ENCODE data around the gene THBS3. TPM values are rescaled to one million over a fixed set of nuclear protein-coding genes. Genes with fewer than 3 reads are reported as not detected.
A peak's percentile ranks its signal among the peaks of the same experiment; 100 is the strongest.
"Not testable (repeated sequence)": the region's sequence is repeated elsewhere in the genome, so short reads cannot be mapped to it uniquely, and the experiment has no call there.

The THBS3 gene
- polyA plus RNA-seq, 1 donor, result 63.0 TPM

DNA sequence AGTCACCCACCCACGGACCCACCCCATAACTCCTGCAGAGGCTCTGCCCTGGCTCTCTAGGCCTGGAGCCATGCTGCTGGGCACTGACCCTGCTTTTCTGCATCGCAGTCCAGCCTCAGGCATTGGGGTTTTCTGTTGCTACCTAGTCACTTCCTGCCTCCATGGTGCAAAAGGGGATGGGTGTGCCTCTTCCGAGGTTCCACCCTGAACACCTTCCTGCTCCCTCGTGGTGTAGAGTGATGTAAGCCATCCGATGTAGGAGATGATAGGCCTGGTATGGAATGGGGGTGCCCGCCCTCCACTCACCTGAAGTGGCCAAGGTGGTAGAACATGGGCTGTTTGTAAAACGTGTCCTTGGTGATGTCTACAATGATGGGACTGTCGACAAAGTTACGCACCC lies 27.7 kb upstream of the THBS3 start:
- not testable (repeated sequence) for DNase-seq (ENCODE audit: low read depth)

DNA sequence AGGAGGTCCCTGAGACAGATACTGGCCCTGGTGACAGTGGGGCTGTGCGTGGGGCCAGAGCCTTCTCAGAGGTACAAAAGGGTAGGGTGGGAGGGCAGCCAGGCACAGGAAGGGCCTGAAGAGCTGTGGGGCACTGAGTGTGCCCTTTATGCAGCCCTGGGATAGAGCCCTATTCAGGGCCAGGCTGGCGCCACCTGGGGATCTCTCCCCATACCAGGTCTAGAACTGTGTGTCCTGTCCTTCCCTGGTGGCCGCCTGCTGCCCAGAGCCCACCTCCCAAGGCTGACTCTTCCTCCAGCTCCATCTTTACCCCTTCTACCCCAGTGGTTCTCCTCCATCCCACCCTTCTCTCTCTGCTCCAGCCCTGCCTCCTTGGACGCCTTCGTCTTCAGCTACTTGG lies 25.8 kb upstream of the THBS3 start:
- not testable (repeated sequence) for DNase-seq (ENCODE audit: low read depth)

DNA sequence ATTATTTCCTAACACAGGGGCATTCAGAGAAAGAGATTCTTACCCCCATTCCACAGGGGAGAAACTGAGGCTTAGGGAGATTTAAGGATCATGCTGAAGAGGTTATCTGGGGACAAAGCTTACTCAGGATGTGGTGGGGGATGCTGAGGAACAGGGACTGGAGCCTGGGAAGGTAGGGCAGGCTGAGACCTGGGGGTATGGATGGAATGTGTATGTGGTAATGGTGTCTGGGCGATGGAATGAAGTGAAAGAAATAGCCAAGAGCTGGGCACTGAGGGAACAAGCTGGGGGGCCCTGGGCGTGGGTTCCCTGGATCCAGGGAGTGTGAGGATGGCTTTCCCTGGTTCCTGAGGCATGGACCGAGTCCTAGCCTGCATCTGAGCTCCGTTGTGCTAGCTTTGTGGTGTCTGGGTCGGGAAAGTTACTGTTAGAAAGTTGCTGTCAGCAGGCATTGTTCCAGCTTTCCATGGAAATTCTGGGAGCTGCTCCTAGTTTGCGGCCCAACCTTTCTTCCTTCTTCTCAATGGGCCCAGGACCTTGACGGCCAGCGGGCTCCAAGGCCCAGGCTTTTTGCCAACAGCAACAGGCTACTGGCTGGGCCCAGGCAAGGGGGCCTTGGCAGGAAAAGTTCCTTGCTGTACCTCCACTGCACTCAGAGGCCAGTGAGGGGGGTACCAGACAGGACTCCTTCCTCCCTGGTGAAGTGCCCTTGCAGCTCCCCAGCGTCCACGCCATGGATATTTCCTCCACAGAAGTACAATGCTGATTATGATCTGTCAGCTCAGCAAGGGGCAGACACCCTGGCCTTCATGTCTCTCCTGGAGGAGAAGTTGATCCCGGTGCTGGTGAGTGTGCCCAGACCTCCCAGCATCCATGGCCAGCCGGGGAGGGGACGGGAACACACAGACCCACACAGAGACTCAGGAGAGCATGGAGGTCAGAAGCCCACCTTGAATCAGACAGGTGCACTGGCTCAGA lies 24.6 kb upstream of the THBS3 start:
- DNase-seq (ENCODE audit: low read depth), result peak; percentile 85

DNA sequence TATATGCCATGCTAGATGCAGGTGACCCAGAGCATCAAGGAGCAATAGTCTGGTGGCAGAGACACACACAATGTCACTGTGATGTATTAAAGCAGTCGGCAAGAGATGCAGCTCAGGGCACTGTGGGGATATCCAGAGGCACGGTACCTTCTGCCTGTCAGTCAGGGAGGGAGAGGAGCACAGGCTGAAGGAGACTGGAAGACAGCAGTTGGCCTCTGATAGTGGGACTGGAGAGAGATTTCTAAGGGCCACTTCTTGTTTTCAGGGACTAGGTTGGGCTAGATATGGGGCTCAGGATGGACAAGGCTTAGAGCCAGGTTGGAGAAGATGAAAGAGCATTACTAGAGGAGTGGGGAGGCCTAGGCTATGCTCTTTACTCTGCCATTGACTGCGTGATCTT lies 23.6 kb upstream of the THBS3 start:
- not testable (repeated sequence) for DNase-seq (ENCODE audit: low read depth)

DNA sequence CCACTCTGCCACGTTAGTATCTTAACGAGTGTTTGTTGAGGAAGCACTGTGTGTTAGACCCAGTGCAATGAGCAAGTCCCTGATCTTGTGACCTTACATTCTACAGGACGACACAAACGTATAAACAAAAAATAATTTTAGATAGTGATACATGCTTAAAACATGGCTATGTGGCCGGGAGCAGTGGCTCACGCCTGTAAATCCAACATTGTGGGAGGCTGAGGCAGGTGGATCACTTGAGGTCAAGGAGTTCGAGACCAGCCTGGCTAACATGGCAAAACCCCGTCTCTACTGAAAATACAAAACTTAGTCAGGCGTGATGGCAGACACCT lies 20.4 kb upstream of the THBS3 start:
- DNase-seq (ENCODE audit: low read depth), result no peak

DNA sequence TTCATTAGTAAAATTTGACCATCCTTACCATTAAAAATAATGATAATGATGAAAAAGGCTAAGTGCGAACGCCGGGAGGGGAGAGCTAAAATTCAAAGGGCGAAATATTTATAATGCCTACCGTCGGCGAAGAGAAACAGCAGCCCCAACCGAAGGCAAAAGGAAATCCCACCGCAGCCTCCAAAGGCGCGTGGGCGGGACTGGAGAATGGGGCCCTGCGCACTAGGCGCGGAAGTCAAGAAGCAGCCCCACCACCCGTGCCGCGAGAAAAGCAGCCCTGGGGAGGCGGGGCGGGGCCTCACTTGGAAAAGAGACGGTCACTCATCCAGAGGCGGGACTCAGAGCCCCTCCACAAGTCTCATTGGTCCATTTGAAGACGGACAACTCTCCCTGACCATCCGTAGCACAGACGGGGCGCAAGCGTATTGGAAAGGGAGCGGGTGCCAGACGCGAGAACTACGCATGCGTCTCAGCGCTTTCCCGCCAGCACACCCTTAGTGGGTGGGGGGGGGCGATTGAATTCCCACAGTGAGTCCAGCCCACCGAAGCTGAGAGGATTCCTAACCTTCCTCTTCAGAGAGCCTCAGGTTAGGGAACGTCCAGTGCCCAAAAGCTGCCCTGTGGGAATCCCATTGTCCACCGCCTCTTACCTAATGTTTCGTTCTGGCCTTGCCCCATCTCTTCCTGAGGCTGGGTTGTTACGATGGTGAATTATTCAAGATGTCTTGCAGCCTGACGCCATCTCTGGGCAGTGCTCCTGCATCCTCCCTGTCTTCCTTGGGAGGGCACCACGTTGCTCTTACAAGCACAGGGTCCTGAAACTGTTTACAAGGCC lies 19.8 kb upstream of the THBS3 start:
- DNase-seq (ENCODE audit: low read depth), result peak; percentile 98

DNA sequence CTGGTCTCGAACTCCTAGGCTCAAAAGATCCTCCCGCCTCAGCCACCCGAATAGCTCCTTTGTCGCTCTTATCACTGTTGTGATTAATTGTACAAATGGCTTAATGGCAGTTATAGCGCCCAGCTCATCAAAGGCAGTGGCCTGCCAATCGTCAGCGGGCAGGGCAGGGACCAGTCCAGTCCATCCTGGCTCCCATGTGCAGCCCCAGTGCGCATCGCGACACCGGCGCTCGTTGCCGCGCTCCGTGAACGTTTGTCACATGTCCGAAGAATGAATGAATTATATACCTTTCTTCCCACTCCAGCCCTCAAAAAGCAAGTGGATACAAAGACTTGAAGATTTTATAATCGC lies 19.2 kb upstream of the THBS3 start:
- no peak for DNase-seq (ENCODE audit: low read depth)

DNA sequence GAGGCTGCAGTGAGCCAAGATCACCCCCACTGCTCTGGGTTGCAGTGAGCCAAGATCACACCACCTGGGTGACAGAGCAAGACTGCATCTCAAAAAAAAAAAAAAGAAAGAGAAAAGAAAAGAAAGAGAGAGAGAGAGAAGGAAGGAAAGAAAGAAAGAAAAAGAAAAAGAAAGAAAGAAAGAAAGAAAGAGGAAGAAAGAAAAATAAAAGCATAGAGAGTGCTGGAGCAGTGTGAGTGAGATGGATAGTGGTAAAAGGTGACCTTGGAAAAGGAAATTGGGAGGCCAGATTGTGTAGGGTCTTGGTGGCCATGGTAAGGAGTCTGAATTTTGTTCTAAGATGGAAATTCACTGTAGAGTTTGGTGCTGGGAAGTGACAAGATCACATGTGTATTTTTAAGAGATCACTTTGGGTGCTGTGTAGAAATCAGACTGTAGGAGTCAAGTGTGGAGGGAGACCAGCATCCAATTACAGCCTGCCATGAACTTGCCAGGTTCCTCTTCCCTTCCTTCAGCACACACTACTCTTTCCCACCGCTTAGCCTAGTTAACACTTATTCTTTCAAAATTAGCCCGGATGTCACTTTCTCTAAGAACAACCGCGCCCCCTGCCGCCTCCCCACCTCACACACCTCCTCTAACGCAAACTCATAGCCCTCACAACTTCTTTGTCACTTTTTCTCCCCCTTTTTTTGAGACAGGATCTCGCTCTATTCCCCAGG lies 18.7 kb upstream of the THBS3 start:
- DNase-seq (ENCODE audit: low read depth), result no peak

DNA sequence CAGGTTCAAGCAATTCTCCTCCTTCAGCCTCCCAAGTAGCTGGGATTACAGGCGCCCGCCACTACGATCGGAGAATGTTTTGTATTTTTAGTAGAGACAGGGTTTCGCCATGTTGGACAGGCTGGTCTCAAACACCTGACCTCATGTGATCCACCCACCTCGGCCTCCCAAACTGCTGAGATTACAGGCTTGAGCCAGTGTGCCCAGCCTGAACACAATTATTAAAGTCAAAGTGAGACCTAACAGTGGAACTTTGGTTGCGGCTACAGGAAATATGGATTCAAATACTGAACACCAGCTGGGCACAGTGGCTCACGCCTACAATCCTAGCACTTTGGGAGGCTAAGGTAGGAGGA lies 17.7 kb upstream of the THBS3 start:
- DNase-seq (ENCODE audit: low read depth), result not testable (repeated sequence)

DNA sequence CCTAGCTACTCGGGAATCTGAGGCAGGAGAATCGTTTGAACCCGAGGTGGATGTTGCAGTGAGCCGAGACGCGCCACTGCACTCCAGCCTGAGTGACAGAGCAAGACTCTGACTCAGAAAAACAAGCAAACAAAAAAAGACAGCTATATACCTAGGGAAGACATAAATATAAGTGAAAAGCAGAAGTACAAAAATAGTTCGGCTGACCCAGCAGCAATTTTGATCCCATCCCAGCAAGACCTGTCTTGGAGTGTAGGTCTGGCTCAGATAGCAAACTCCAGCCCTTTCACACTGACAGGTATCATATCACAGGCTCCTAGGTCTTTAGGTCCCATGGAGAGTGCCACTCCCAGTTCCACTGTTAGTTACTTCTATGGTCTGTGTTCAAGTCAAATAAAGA lies 15.3 kb upstream of the THBS3 start:
- no peak for DNase-seq (ENCODE audit: low read depth)

DNA sequence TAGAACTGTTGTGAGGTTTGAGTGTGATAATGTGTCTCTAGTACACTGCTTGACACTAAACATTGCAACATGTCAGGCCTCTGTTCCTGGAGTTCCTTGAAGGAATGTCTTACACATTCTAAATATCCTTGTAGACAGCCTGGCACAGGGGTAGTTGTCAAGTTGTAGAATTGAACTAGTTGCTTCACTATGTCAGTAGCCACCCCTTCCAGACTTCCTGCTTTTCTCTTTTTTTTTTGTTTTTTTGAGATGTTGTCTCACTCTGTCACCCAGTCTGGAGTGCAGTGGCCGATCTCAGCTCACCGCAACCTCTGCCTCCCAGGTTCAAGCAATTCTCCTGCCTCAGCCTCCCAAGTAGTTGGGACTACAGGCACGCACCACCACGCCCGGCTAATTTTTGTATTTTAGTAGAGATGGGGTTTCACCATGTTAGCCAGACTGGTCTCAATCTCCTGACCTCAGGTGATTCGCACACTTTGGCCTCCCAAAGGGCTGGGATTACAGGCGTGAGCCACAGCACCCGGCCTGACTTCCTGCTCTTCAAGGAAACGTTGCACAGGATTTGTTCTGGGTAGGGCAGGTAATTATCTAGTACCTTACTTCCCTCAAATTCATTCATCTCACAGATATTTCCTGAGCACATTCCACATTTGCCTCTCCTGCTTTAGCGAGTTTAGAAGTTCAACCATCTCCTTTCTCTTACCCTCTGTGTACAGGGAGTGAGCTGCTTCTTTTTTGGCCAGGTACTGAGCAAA lies 12.7 kb upstream of the THBS3 start:
- not testable (repeated sequence) for DNase-seq (ENCODE audit: low read depth)

DNA sequence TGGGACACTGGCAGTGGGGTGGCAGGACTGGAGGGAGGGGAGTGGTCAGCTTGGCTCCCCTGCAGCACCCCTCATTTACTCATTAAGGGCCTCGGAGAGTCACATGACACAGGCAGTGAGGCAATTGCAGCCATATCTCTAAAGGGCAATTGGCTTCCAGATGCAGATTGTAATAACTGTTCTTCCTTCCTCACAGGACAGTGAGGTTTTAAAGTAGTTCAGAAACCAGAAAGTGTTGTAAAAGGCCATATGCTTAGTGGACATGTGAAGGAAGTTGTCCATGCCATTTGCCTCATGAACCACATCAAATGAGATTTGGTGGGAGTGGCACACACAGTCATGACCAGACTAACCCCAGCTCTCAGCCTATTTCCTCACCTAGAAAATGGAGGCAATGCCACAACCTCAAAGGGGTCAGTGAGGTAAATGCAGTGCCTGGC lies 11.9 kb upstream of the THBS3 start:
- DNase-seq (ENCODE audit: low read depth), result no peak

DNA sequence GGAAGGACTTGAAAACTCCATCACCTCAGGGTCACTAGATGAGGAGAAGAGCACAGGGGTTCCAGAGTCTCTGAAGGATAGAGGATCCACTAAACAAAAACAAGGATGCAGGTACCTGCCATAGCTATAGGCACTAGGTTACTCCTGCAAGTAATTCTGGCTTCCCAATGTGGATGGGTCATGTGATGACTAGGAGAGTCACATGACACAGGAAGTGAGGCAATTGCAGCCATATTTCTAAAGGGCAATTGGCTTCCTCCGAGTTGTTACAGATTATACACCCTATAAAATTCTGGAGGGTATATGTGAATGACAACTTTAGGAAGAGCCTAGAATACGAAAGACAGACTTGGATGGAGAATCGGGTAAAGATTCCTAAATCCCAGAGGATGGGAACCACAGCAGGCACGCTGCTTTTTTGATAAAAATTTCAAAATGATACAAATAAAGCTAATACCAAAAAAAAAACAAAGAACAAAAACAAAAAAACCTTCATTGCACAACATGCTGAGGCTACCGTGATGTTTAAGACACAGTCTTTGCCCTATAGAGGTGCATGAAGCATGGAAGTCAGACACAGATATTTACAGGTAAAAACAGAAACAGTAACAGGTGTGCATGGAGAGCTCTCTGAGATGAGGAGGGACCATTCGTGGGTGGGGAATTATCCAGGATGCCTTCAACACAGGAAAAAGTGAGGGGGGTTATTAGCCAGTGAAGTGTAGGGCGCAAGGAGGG lies 11.3 kb upstream of the THBS3 start:
- no peak for DNase-seq (ENCODE audit: low read depth)

DNA sequence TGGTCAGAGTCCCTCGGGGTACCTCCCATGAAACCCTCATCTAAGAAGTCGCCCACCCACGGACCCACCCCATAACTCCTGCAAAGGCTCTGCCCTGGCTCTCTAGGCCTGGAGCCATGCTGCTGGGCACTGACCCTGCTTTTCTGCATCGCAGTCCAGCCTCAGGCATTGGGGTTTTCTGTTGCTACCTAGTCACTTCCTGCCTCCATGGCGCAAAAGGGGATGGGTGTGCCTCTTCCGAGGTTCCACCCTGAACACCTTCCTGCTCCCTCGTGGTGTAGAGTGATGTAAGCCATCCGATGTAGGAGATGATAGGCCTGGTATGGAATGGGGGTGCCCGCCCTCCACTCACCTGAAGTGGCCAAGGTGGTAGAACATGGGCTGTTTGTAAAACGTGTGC lies 7.0 kb upstream of the THBS3 start:
- DNase-seq (ENCODE audit: low read depth), result not testable (repeated sequence)

DNA sequence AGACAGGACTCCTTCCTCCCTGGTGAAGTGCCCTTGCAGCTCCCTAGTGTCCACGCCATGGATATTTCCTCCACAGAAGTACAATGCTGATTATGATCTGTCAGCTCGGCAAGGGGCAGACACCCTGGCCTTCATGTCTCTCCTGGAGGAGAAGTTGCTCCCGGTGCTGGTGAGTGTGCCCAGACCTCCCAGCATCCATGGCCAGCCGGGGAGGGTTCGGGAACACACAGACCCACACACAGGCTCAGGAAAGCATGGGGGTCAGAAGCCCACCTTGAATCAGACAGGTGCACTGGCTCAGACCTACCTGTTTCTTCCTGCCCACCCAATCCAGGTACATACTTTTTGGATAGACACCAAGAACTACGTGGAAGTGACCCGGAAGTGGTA lies 4.3 kb upstream of the THBS3 start:
- DNase-seq (ENCODE audit: low read depth), result not testable (repeated sequence)

DNA sequence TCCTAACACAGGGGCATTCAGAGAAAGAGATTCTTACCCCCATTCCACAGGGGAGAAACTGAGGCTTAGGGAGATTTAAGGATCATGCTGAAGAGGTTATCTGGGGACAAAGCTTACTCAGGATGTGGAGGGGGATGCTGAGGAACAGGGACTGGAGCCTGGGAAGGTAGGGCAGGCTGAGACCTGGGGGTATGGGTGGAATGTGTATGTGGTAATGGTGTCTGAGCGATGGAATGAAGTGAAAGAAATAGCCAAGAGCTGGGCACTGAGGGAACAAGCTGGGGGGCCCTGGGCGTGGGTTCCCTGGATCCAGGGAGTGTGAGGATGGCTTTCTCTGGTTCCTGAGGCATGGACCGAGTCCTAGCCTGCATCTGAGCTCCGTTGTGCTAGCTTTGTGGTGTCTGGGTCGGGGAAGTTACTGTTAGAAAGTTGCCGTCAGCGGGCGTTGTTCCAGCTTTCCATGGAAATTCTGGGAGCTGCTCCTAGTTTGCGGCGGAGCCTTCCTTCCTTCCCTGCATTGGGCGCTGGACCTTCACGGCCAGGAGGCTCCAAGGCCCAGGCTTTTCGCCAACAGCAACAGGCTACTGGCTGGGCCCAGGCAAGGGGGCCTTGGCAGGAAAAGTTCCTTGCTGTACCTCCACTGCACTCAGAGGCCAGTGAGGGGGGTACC lies 3.8 kb upstream of the THBS3 start:
- DNase-seq (ENCODE audit: low read depth), result not testable (repeated sequence)

DNA sequence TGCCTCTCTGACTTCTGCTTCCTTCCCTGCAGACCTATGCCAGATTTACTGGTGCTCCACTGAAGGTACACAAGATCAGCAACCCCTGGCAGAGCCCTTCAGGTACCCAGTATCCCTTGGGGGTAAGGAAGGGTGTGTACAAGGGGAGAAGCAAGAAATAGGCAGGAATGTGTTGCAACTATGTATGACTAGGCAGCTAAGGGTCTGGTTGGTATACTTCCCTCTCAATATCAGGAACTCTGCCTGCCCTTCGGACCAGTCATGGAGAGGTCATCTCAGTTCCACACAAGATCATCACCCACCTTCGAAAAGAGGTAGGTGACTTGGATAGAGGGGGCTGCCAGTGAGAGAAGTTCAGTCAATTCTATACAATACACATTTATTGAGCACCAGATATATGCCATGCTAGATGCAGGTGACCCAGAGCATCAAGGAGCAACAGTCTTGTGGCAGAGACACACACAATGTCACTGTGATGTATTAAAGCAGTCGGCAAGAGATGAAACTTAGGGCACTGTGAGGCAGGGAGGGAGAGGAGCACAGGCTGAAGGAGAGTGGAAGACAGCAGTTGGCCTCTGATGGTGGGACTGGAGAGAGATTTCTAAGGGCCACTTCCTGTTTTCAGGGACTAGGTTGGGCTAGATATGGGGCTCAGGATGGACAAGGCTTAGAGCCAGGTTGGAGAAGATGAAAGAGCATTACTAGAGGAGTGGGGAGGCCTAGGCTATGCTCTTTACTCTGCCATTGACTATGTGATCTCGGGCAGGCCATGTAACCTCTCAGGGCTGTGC lies 2.8 kb upstream of the THBS3 start:
- DNase-seq (ENCODE audit: low read depth), result no peak

DNA sequence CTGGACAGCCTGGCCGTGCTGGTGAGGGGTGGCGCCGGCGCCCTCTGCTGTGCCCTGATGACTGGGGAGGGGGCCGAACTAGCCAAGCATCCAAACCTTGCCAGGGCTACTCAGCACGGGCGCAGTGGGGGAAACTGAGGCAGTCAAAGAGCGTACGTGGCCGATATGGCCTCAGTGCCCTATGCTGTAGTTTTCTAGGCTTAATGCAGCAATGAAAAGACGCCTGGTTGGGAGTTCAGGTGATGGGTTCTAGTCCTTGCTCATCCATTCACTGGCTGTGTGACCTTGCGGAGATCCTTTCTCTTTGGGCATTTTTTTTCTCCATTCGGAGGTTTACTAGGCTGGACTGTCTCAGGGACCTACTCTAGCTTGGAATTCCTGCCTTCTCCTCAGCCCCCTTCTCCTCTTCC lies 1.6 kb upstream of the THBS3 start:
- no peak for DNase-seq (ENCODE audit: low read depth)

DNA sequence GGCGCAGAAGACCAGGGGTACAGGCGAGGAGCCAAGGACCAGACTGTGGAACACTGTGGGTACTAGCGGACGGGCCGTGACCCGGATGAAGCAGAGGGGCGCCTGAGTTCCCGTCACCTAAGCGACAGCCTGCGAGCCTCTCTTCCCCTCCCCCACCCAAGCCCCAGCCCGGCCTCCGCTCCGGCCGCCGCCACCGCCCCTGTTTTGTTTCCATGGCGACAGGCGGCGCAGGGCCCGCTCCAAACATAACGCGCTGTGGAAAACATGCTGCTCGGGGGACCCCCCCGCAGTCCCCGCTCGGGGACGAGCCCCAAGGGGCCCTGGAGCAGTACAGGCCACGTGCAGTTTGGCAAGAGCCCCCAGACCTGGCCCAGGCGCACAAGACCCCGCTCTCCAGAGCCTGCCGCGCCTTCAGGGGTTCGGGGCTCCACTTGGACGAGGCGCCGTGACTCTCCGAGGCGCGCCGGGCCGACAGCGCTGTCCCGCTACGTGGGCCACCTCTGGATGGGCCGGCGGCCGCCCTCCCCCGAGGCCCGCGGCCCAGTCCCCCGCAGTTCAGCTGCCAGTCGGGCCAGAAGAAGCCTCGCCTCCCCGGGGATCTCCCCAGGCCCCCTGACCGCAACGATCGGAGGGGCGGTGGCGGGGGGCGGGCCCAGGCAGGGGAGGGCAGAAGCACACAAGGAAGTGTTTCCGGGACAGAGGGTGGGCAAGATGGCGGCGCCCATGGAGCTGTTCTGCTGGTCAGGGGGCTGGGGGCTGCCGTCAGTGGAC lies 1.0 kb upstream of the THBS3 start, which contains the start of gene MTX1:
MTX1 (plus strand) TSS at position 155 of the 771 bp plus-strand sequence; CDS start at position 265, 110 bp downstream.
- peak; percentile 80 for DNase-seq (ENCODE audit: low read depth)

Data from forelimb muscle (tissue), 1 donor.